ENCODE measurements around the gene NAALADL1.
"Not testable (repeated sequence)": the region's sequence is repeated elsewhere in the genome, so short reads cannot be mapped to it uniquely, and the experiment has no call there.

NAALADL1 gene

GRCh38 chr11:65043881-65044501 is 14.4 kb downstream of the NAALADL1 start:
- H3K4me3 ChIP-seq (ENCODE audit: low read length), result no peak overlapping the region
- H3K27ac ChIP-seq (ENCODE audit: low read length), result no peak overlapping the region
- H3K9ac ChIP-seq (ENCODE audit: low read length), result no peak overlapping the region
- H3K36me3 ChIP-seq (ENCODE audit: control insufficient read depth, low read depth, low read length), result peaks cover 10% of the 10 kb centered on the region
- H3K4me1 ChIP-seq (ENCODE audit: control insufficient read depth, low read depth, low read length), result peaks cover 3% of the 10 kb centered on the region
- H3K9me3 ChIP-seq (ENCODE audit: control insufficient read depth, low read depth, low read length), result no peaks in the 10 kb centered on the region
- no peaks in the 10 kb centered on the region for H3K27me3 ChIP-seq (ENCODE audit: control insufficient read depth, insufficient read depth, low read length)

DNA sequence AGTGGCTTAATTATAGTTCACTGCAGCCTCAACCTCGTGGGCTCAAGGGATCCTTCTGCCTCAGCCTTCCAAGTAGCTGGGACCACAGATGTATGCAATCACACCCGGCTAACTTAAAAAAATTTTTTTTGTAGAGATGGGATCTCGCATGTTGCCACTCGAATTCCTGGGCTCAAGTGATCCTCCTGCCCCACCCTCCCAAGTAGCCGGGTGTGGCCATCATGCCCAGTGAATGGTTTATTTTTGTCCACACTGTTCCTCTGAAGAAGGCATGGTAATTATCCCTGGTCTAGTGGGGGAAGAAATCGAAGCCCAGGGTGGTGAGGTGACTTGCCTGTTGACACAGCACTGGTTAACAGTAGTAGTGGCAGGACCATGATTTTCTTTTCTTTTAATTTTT is 15.5 kb downstream of the NAALADL1 start:
- Histone ChIP-seq H3K9me3 (ENCODE audit: control insufficient read depth, low read depth, low read length) (no peaks in the 10 kb centered on the region), H3K27ac (ENCODE audit: low read length) (no peak overlapping the region), H3K4me3 (ENCODE audit: low read length) (no peak overlapping the region), H3K4me1 (ENCODE audit: control insufficient read depth, low read depth, low read length) (peaks cover 3% of the 10 kb centered on the region), H3K27me3 (ENCODE audit: control insufficient read depth, insufficient read depth, low read length) (no peaks in the 10 kb centered on the region), H3K36me3 (ENCODE audit: control insufficient read depth, low read depth, low read length) (peaks cover 10% of the 10 kb centered on the region), H3K9ac (ENCODE audit: low read length) (no peak overlapping the region)

DNA sequence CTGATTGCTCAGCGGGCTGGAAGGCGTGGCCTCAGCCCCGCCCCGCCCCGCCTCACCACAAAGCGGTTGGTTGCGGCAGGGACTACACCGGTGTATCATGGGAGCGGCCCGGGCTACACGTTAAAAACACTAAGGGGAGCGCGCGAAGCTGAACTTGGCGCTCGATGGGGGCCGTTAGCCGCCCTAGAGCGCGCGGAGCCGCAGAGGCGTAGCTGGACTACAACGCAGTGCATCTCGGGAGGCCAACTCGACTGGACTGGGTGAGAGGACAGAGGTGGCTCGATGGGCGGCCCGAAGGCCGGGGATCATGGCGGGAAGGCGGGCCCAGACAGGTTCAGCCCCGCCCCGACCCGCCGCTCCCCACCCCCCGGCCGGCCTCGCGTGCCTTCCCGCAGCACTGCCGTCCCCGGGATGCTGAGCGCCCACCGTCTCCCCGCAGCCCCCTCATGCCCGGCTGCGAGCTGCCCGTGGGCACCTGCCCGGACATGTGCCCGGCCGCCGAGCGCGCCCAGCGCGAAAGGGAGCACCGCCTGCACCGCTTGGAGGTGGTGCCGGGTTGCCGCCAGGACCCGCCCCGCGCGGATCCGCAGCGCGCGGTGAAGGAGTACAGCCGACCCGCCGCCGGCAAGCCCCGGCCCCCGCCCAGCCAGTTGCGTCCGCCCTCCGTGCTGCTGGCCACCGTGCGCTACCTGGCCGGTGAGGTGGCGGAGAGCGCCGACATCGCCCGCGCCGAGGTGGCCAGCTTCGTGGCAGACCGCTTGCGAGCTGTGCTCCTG is 17.3 kb downstream of the NAALADL1 start, which contains the start of gene SAC3D1:
TSS of gene SAC3D1 (plus strand) at position 364 of the 776 bp plus-strand sequence. CDS start at position 447, 83 bp downstream.
- no peaks in the 10 kb centered on the region for H3K9me3 ChIP-seq (ENCODE audit: control insufficient read depth, low read depth, low read length)
- H3K27ac ChIP-seq (ENCODE audit: low read length), result no peak within 1 kb of the TSS
- H3K36me3 ChIP-seq (ENCODE audit: control insufficient read depth, low read depth, low read length), result peaks cover 13% of the 10 kb centered on the region
- H3K27me3 ChIP-seq (ENCODE audit: control insufficient read depth, insufficient read depth, low read length), result no peaks in the 10 kb centered on the region
- peak within 1 kb of the TSS; percentile 64 for H3K4me3 ChIP-seq (ENCODE audit: low read length)
- H3K9ac ChIP-seq (ENCODE audit: low read length), result peak within 1 kb of the TSS; percentile 68
- peaks cover 3% of the 10 kb centered on the region for H3K4me1 ChIP-seq (ENCODE audit: control insufficient read depth, low read depth, low read length)

DNA sequence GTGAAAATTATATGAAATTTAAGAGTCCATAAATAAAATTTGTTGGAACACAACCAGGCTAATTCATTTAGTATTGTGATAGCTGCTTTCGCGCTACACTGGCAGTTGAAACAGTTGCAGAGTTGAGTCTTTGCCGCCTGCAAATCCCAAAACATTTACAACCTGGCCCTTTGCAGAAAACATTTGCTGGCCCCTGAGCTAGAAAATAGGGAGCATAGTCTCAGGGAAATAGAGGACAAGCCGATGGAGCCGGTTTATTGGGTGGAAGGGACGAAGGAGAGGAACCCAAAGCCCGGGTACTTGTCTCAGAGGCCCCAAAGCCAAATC is 17.9 kb downstream of the NAALADL1 start:
- Histone ChIP-seq H3K27ac (ENCODE audit: low read length) (no peak overlapping the region), H3K9me3 (ENCODE audit: control insufficient read depth, low read depth, low read length) (no peaks in the 10 kb centered on the region), H3K4me3 (ENCODE audit: low read length) (peak overlapping the region; percentile 64), H3K4me1 (ENCODE audit: control insufficient read depth, low read depth, low read length) (peaks cover 3% of the 10 kb centered on the region), H3K27me3 (ENCODE audit: control insufficient read depth, insufficient read depth, low read length) (no peaks in the 10 kb centered on the region), H3K36me3 (ENCODE audit: control insufficient read depth, low read depth, low read length) (peaks cover 13% of the 10 kb centered on the region), H3K9ac (ENCODE audit: low read length) (peak overlapping the region; percentile 68)

- Histone ChIP-seq H3K27me3 (ENCODE audit: control insufficient read depth, insufficient read depth, low read length) (no peaks in the 10 kb centered on the region), H3K36me3 (ENCODE audit: control insufficient read depth, low read depth, low read length) (peaks cover 3% of the 10 kb centered on the region), H3K4me3 (ENCODE audit: low read length) (no peak overlapping the region), H3K27ac (ENCODE audit: low read length) (no peak overlapping the region), H3K9ac (ENCODE audit: low read length) (no peak overlapping the region), H3K9me3 (ENCODE audit: control insufficient read depth, low read depth, low read length) (no peaks in the 10 kb centered on the region), H3K4me1 (ENCODE audit: control insufficient read depth, low read depth, low read length) (peaks cover 3% of the 10 kb centered on the region)
Observed at GRCh38 chr11:65036931-65037330, 21.4 kb downstream of the NAALADL1 start.

- Histone ChIP-seq H3K36me3 (ENCODE audit: control insufficient read depth, low read depth, low read length) (peaks cover 3% of the 10 kb centered on the region), H3K27ac (ENCODE audit: low read length) (no peak overlapping the region), H3K27me3 (ENCODE audit: control insufficient read depth, insufficient read depth, low read length) (no peaks in the 10 kb centered on the region), H3K9me3 (ENCODE audit: control insufficient read depth, low read depth, low read length) (no peaks in the 10 kb centered on the region), H3K4me1 (ENCODE audit: control insufficient read depth, low read depth, low read length) (peaks cover 3% of the 10 kb centered on the region), H3K4me3 (ENCODE audit: low read length) (no peak overlapping the region), H3K9ac (ENCODE audit: low read length) (no peak overlapping the region)
Observed at GRCh38 chr11:65035579-65035978, 22.8 kb downstream of the NAALADL1 start.

- Histone ChIP-seq H3K27me3 (ENCODE audit: control insufficient read depth, insufficient read depth, low read length) (no peaks in the 10 kb centered on the region), H3K4me1 (ENCODE audit: control insufficient read depth, low read depth, low read length) (no peaks in the 10 kb centered on the region)
Observed at GRCh38 chr11:65034423-65034822, 23.9 kb downstream of the NAALADL1 start.

GRCh38 chr11:65032216-65032615 is 26.1 kb downstream of the NAALADL1 start:
- no peak overlapping the region for H3K9ac ChIP-seq (ENCODE audit: low read length)

More at GRCh38 chr11:65034423-65034822, 23.9 kb downstream of the NAALADL1 start:
- no peak overlapping the region for H3K9ac ChIP-seq (ENCODE audit: low read length)
- peaks cover 3% of the 10 kb centered on the region for H3K36me3 ChIP-seq (ENCODE audit: control insufficient read depth, low read depth, low read length)
- no peak overlapping the region for H3K27ac ChIP-seq (ENCODE audit: low read length)
- H3K9me3 ChIP-seq (ENCODE audit: control insufficient read depth, low read depth, low read length), result no peaks in the 10 kb centered on the region
- no peak overlapping the region for H3K4me3 ChIP-seq (ENCODE audit: low read length)

GRCh38 chr11:65027213-65028067 is 30.9 kb downstream of the NAALADL1 start, which contains the start of gene SNX15:
SNX15 (plus strand) TSS chr11:65027439; CDS start chr11:65027538, 99 bp downstream.
- peak within 1 kb of the TSS; percentile 79 for H3K4me3 ChIP-seq (ENCODE audit: low read length)
- H3K4me1 ChIP-seq (ENCODE audit: control insufficient read depth, low read depth, low read length), result no peaks in the 10 kb centered on the region
- H3K27ac ChIP-seq (ENCODE audit: low read length), result no peak within 1 kb of the TSS
- no peaks in the 10 kb centered on the region for H3K9me3 ChIP-seq (ENCODE audit: control insufficient read depth, low read depth, low read length)
- no peaks in the 10 kb centered on the region for H3K36me3 ChIP-seq (ENCODE audit: control insufficient read depth, low read depth, low read length)
- no peak within 1 kb of the TSS for H3K9ac ChIP-seq (ENCODE audit: low read length)
- no peaks in the 10 kb centered on the region for H3K27me3 ChIP-seq (ENCODE audit: control insufficient read depth, insufficient read depth, low read length)

More at GRCh38 chr11:65032216-65032615, 26.1 kb downstream of the NAALADL1 start:
- Histone ChIP-seq H3K4me1 (ENCODE audit: control insufficient read depth, low read depth, low read length) (no peaks in the 10 kb centered on the region), H3K27ac (ENCODE audit: low read length) (no peak overlapping the region), H3K4me3 (ENCODE audit: low read length) (no peak overlapping the region), H3K9me3 (ENCODE audit: control insufficient read depth, low read depth, low read length) (no peaks in the 10 kb centered on the region), H3K36me3 (ENCODE audit: control insufficient read depth, low read depth, low read length) (no peaks in the 10 kb centered on the region), H3K27me3 (ENCODE audit: control insufficient read depth, insufficient read depth, low read length) (no peaks in the 10 kb centered on the region)

- H3K9ac ChIP-seq (ENCODE audit: low read length), result no peak overlapping the region
- H3K27ac ChIP-seq (ENCODE audit: low read length), result no peak overlapping the region
- H3K4me3 ChIP-seq (ENCODE audit: low read length), result peak overlapping the region; percentile 79
- no peaks in the 10 kb centered on the region for H3K27me3 ChIP-seq (ENCODE audit: control insufficient read depth, insufficient read depth, low read length)
- H3K9me3 ChIP-seq (ENCODE audit: control insufficient read depth, low read depth, low read length), result no peaks in the 10 kb centered on the region
- no peaks in the 10 kb centered on the region for H3K4me1 ChIP-seq (ENCODE audit: control insufficient read depth, low read depth, low read length)
- H3K36me3 ChIP-seq (ENCODE audit: control insufficient read depth, low read depth, low read length), result no peaks in the 10 kb centered on the region
Observed at GRCh38 chr11:65026810-65027209, 31.5 kb downstream of the NAALADL1 start.

DNA sequence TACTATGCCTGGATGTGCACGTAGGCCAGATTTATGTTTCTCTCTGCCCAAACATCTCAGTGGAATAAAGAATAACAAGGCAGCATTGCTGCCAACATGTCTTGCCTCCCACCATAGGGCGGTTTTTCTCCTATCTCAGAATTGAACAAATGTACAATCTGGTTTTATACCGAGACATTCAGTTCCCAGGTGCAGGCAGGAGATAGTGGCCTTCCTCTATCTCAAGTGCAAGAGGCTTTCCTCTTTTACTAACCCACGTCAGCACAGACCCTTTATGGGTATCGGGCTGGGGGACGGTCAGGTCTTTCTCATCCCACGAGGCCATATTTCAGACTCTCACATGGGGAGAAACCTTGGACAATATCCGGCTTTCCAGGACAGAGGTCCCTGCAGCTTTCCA is 34.9 kb downstream of the NAALADL1 start:
- H3K9me3 ChIP-seq (ENCODE audit: control insufficient read depth, low read depth, low read length); H3K4me1 ChIP-seq (ENCODE audit: control insufficient read depth, low read depth, low read length); H3K27me3 ChIP-seq (ENCODE audit: control insufficient read depth, insufficient read depth, low read length); H3K9ac ChIP-seq (ENCODE audit: low read length); H3K4me3 ChIP-seq (ENCODE audit: low read length); H3K27ac ChIP-seq (ENCODE audit: low read length): not testable (repeated sequence)
- peaks cover 17% of the 10 kb centered on the region for H3K36me3 ChIP-seq (ENCODE audit: control insufficient read depth, low read depth, low read length)

Measured in iPS-18a (cell line).